ENCODE results near the gene ZNF652.

The ZNF652 gene

DNA sequence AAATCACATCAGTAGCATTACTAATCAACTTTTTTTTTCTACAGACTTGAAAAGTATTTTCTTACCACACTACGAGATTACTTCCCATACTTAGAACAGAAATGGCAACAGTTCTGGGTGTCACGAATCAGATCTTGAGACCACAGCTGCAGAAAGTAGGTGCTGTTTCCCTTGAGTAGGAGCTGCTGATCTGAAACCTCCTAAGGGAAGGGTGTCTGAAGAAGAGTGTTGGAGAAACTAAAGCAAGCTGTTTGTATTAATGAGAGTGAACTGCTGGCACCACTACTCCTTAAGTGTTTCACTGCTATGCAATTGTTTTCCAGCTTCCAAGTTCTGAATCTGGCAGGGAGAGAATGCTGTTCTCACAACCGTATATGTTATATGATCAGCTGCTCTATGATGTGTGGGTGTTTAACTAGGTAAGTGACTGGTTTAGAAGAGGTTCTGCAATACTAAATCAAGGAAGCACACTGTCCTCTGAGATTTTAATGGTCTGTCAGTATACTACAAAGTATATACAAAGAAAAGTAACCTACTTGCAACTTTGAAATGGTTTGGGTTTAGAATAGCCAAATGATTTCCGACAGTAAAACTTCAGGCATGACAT lies 3.3 kb downstream of the ZNF652 start:
- DNase-seq (ENCODE audit: low read depth), result no peak

DNA sequence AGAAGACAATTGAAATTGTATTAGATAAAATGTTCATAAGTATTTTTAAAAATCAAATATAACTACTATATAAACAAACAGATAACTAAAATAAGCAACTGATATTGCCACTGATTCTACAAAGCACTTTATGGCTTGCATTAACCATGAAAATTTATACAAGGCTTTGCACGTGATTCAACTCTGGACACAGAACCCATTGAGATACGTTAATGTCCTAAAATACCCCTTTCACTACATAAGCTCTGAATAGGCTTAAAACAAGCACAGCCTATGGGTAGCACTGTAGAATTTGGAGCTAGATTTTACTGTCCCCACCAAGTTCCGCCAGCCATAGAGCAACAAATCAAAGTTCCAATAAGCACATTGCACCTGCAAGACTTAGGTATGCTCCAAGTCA lies 4.5 kb downstream of the ZNF652 start:
- DNase-seq (ENCODE audit: low read depth), result no peak

DNA sequence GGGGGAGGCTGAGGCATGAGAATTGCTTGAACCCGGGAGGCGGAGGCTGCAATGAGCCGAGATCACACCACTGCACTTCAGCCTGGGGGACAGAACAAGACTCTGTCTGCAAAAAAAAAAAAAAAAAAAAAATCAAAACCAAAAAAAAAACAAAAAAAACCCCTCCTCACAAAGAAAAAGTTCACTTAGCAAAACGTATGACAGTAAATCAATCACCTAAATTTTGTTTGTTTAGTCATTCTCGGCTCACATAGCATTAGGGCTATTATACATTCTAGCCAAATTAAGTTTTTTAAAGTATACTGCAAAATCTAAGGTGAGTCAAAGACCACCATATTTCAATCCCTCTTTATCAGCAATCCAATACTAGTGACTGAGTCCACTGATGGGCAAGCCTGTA lies 5.7 kb downstream of the ZNF652 start:
- DNase-seq (ENCODE audit: low read depth), result no peak

DNA sequence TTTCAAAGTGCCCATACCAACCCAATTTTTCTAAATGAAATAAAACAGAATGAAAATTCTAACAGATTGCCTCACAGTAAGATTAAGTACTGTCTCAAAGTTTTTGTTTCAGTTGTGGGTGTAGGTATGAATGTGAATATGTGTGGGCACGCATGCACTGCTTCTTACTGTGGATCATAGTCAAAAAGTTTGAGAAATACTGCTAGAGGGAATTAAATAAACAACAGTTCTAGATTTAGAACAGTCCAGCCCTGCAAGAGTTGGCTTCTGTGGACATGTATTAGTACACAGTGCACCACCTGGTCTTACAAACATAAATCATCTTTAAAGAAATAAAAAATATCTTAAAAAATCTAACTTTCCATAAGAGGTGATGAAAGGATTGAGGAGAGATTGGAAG lies 8.4 kb downstream of the ZNF652 start:
- no peak for DNase-seq (ENCODE audit: low read depth)

DNA sequence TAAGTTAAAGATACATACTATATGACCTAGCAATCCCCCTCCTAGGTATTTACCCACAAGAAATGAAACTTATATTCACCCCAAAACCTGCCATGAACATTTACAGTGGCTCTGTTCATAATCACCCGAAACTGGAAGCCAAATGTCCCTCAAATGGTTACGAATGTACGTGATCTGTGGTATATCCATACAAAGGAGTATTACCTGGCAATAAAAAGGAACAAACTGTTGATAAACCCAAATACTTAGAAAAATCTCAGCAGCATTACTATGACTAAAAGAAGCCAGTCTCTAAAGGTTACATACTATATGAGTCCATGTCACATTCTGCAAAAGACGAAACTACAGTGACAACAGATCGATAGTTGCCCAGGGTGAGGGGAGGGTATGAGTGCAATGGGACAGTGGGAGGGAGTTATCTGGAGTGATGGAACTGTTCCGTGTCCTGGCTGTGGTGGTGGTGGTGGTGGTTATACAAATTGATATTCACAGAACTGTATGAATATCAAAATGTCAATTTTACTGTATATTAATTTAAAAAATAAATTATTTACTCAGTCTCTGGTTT lies 9.4 kb downstream of the ZNF652 start:
- no peak for DNase-seq (ENCODE audit: low read depth)

DNA sequence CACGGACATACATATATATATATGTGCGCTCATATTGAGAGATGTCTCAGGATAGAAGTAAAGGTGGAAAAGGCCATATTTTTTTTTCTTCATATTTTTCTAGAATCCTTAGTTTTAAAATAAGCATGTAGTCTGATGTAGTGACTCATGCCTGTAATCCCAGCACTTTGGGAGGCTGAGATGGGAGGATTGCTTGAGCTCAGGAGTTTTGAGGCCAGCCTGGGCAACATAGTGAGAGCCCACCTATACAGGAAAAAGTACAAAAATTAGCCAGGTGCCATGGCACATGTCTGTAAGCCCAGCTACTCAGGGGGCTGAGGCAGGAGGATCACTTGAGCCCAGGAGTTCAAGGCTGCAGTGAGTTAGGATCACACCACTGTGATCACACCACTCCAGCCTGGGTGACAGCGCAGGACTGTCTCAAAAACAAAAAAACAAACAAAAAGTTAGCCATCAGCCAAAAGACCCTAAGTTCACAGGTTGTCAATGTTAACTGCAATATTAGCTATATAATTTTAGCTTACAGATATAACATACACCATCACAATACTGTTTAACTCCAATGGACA lies 10.4 kb downstream of the ZNF652 start:
- DNase-seq (ENCODE audit: low read depth), result no peak

DNA sequence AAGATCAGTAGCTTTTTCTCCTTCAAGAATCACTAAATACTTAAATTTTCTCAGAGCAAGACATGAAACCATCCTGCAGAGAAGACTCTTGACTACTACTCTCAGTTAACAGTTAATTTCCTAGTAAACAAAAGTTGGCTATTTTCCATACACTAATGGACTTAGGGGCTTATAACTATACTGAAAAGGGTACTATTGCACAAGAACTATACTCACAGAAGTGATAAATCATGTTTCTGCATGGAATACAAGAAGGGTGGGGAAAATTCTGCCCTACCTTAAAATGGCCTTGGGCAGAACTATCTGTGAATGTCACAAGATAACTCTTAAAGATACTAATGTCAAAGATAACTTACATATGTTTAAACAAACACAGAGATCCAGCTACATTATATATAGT lies 12.5 kb downstream of the ZNF652 start:
- DNase-seq (ENCODE audit: low read depth), result no peak

DNA sequence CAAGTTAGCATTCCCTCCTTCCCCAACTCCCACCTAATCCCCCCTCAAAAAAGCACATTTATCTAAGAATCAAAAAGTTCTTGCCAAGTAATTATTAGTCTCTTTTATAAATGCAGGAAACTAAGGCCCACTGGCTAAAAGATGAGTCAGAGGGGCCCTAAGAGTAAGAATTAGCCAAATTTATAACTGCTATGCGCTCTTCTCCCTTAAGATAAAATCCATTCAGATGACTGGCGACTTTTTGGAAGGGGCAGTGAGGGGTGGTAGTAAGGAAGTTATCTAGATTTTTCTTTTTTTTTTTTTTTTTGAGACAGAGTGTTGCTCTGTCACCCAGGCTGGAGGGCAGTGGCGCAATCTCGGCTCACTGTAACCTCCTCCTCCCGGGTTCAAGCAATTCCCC lies 17.1 kb downstream of the ZNF652 start:
- DNase-seq (ENCODE audit: low read depth), result no peak

DNA sequence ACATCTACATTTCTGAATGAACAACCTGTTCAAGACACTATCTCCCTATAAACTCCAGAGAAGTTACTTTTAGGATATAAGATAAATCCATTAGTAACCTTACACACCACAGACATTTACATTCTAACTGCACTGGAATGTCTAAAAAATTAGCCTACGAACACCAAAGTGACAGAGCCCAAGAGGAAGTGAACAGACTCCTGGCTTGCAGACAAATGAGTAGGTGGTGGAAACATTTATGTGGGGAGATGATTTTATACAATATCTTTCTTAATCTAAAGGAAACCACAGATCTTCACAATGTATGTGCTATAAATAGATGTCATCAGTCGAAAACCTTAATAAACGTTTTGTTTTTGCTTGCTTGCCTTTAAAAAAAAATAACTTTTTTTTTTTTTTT lies 18.8 kb downstream of the ZNF652 start:
- DNase-seq (ENCODE audit: low read depth), result no peak

DNA sequence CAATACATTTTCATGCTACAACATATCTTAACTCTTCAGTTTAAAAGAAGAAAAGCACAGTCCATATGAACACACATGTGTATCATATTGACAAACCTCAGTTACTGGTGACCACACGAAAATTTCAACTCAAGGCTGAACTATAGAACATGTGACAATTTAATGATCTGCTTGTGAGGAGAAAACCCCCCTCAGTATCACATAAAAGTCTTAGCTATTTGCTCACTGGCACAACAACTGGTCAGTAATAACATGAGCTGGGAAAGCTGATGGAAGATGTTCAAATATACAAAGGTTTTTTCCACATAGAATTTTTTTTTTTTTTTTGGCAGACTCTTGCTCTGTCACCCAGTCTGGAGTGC lies 19.5 kb downstream of the ZNF652 start:
- no peak for DNase-seq (ENCODE audit: low read depth)

DNA sequence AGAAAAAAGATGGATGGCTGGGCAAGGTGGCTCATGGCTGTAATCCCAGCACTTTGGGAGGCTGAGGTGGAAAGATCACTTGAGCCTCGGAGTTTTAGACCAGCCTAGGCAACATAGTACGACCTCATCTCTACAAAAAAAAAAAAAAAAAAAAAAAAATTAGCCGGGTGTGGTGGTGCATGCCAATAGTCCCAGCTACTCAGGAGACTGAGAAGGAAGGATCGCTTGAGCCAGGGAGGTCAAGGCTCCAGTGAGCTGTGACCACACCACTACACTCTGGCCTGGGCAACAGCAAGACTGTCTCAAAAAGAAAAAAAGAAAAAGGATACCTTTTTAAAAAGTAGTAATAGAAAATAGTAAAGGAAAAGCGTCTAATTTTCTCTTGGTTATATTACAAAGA lies 20.7 kb downstream of the ZNF652 start:
- DNase-seq (ENCODE audit: low read depth), result no peak

DNA sequence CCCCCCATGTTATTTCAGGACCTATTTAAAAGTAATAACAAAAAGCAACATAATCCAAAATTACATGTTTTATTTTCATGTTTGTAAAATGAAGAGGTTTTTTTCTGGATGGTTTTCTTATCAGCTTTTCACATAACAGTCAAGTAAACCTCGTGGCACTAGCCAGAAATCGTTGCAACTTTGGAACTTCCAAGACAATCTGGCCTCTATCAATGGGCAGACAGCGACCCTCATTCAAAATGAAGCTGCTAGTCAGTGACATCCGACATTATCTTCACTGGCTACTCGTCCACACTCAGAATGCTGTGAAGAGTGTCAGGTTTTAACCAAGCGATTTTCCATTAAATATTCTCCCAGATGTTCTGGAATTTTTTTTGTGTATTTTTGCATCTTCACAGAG lies 22.7 kb downstream of the ZNF652 start:
- no peak for DNase-seq (ENCODE audit: low read depth)

DNA sequence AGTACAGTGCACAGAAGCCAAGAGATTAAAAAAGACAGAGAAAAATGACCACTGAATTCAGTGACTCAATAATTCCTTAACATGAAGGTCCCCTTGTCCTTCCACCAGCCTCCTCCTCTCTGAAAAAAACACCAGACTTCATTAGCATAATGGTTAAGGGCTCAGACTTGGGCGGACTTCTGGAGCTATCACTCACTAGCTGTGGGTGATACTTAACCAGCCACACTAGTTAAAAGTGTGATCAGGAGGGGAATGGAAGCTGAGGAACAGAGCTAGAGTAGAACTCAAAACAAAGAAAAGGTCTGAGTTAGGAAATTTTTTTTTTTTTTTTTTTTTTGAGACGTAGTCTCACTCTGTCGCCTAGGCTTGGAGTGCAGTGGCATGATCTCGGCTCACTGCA lies 23.2 kb downstream of the ZNF652 start:
- no peak for DNase-seq (ENCODE audit: low read depth)

DNA sequence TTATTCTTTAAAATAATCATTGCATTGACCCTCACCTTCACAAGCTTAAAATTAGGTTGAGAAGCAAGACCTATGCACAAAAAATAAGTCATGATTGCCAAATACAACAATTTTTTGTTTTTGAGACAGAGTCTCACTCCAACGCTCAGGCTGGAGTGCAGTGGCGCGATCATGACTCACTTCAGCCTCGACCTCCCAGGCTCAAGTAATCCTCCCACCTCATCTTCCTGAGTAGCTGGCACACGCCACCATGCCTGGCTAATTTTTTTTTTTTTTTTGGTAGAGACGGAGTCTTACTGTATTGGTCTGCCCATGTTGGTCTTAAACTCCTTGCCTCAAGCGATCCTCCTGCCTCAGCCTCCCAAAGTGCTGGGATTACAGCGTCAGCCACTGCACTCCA lies 24.2 kb downstream of the ZNF652 start:
- DNase-seq (ENCODE audit: low read depth), result no peak

DNA sequence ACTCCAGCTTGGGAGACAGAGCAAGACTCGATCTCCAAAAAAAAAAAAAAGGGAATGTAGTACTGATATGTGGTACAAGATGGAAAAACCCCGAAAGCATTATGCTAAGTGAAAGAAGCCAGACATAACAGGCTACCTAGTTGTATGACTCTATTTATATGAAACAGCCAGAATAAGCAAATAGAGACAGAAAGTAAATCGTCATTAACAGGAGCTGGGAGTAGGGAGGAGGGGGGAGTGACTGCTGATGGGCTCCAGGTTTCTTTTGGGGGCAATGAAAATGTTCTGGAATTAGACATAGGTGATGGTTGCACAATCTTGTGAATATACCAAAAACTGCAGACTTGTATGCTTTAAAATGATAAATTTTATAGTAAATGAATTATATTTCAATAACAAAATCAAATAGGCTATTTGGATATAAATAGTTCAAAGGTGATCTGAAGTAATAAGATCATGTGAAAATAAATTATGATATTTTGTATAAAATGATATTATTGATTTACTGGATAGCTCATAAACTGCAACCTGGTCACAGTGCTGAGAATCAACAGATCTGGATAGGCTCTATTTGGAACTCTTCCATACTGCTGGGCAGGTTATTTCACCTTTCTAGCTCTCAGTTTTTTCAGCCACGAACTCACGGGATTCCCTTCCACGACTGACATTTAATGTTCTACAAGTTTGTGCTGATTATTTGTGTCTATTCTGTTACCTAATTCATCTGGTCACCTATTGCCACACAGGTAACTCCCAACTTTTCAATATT lies 27.1 kb downstream of the ZNF652 start:
- DNase-seq (ENCODE audit: low read depth), result no peak

DNA sequence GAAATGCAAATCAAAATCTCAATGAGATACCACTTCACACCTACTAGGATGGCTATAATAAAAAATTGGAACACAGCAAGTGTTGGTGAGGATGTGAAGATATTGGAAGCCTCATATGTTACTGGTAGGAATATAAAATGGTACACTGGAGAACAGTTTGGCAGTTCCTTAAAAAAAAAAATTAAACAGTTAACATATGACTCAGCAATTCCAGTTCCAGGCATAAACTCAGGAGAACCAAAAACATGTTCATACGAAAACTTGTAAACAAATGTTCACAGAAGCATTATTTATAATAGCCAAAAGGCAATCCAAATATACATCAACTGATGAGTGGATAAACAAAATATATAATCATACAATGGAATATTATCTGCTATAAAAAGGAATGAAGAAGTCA lies 28.2 kb downstream of the ZNF652 start:
- DNase-seq (ENCODE audit: low read depth), result no peak

DNA sequence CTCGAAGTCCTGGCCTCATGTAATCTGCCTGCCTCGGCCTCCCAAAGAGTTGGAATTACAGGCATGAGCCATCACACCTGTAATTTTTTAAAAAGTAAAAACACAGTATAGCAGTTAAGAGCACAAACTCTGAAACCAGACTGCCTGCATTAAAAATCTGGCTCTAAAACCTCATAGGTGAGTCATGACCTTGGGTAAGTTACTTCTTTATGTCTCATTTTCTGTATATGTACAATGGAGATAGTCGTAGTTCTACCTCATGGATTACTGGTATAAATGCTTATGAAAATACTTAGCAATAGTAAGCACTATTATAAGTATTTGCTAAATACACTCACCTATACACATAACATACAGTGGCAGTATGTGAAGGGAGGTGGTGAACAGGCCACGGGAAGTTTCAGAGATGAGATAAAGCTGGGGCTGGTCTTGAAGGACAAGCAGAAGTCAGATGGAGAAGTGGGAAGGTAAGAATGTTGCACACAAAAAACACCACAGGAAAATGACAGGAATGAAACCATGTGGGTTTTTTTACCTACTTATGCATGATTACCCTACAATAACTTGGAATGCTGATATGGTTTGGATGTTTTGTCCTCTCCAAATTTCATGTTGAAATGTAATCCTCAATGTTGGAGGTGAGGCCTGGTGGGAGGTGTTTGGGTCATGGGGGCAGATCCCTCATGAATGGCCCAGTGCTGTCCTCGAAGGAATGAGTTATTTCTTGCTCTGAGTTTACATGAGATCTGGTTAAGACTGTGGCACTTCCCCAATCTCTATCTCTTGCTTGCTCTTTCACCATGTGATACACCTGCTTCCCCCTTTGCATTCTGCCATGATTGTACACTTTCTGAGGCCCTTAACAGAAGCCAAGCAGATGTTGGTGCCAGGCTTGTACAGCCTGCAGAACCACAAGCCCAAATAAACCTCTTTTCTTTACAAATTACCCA lies 33.9 kb downstream of the ZNF652 start:
- no peak for DNase-seq (ENCODE audit: low read depth)

DNA sequence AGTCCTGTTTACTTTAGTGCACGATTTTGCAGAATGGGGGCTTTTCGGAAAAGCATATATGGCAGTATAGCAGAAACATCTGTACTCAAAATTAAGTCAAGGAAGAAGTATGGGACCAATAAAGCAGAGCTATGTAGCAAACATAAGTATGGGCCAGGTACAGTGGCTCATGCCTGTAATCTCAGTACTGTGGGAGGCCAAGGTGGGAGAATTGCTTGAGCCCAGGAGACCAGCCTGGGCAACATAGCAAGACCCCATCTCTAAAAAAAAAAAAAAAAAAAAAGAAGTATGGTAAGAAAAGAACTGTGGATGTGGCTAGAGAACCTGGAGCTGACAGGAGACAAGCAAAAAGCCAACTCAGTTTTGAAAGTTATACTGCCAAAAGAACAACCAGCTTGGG lies 36.1 kb downstream of the ZNF652 start:
- no peak for DNase-seq (ENCODE audit: low read depth)

DNA sequence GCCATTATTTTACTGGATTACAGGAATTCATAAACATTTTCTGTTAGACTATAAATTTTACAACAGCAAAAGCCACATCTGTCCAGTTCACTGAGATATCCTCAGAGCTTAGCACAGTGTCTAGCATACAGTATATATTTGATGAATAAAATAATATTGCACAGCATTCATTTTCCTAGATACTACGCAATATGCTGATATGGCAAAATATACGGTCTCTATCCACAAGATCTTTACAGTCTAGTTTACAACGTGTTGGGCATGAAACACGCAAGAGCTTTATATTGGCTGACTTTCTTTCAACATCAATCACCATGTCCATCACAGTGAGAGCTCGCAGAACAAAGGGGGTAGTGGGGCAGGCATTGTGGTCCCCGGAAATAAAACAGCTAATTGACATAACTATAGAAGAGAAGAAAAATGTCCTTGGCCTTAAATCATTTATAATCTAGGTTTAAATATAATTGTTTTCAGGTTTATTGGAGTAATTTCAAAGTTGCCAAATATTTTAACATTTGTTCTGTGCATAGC lies 43.5 kb downstream of the ZNF652 start:
- no peak for DNase-seq (ENCODE audit: low read depth)

DNA sequence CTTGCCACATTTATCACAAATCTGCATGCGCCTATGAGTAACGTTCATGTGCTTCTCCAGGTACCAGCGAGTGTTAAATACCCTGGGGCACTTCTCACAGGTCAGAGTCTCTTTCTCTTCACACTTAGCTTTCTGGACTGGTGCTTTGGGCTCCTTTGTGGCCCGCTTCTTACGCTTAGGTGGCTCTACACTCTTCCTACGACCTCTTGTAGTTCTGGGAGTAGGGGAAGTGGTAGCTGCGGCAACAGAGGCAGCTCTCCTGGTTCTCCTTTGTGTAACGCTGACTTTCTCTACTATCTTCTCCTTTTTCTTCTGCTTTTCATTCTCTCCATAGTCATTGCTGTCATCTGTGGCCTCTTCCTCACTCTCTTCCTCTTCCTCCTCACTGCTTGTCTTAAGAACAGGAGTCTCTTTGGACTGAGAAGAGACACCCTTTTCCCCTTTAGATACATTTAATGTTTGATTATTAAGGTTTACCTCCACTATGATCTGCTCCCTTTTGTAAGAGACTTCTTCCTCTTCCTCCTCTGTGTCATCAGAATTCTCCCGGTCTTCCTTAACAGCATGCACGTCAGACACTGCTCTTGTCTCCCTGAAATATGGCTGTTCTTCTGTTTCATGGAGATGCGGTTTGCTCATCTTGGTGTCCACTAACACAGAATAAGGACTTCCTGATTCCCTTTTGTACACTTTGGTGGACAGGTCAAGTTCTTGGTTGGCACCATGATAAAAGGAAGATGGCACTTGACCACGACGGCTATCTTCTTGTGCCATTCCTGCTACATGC lies 45.0 kb downstream of the ZNF652 start:
- no peak for DNase-seq (ENCODE audit: low read depth)

DNA sequence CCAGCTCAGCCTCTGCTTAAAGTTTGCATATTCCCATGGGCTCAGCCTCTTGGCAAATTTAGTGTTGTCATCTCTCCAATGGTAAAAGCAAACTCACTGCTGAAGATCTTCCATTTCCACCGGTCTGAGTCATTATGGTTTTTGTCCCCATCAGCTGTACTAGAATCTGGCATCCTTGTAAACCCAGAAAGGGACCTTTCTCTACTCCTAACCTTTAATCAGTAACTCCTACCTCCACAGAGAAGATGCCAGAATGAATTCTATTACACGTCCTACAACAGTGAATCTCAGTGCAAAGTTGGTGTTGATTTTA lies 45.8 kb downstream of the ZNF652 start:
- DNase-seq (ENCODE audit: low read depth), result no peak

All from stimulated activated CD8-positive, alpha-beta memory T cell treated with anti-CD3 and anti-CD28 coated beads, Interleukin-15, amount 100 ng/mL, for 24 hours (primary cell).